ENCODE measurements around the gene GABARAP.
A peak's percentile ranks its signal among the peaks of the same experiment; 100 is the strongest.

GABARAP gene

GRCh38 chr17:7242717-7243452 lies 636 bp upstream of the GABARAP start:
- Histone ChIP-seq H3K27ac (ENCODE audit: low read depth, low read length) (peak overlapping the region; percentile 98), H3K4me1 (ENCODE audit: control insufficient read depth, insufficient read depth, low read length) (peaks cover 11% of the 10 kb centered on the region), H3K4me3 (ENCODE audit: low read length) (peak overlapping the region; percentile 84), H3K36me3 (ENCODE audit: control insufficient read depth, insufficient read depth, low read length) (peaks cover 25% of the 10 kb centered on the region), H3K27me3 (ENCODE audit: control insufficient read depth, insufficient read depth, low read length) (no peaks in the 10 kb centered on the region), H3K9ac (ENCODE audit: low read length) (peak overlapping the region; percentile 88)

- Histone ChIP-seq H3K36me3 (ENCODE audit: control insufficient read depth, insufficient read depth, low read length) (peaks cover 17% of the 10 kb centered on the region), H3K4me1 (ENCODE audit: control insufficient read depth, insufficient read depth, low read length) (peaks cover 18% of the 10 kb centered on the region), H3K27ac (ENCODE audit: low read depth, low read length) (peak overlapping the region; percentile 98), H3K4me3 (ENCODE audit: low read length) (peak overlapping the region; percentile 84), H3K9ac (ENCODE audit: low read length) (peak overlapping the region; percentile 13), H3K27me3 (ENCODE audit: control insufficient read depth, insufficient read depth, low read length) (no peaks in the 10 kb centered on the region)
Measured at GRCh38 chr17:7241090-7241733, 1.0 kb downstream of the GABARAP start.

- H3K36me3 ChIP-seq (ENCODE audit: control insufficient read depth, insufficient read depth, low read length) = peaks cover 18% of the 10 kb centered on the region
- no peak overlapping the region for H3K4me3 ChIP-seq (ENCODE audit: low read length)
- no peak overlapping the region for H3K9ac ChIP-seq (ENCODE audit: low read length)
- H3K27me3 ChIP-seq (ENCODE audit: control insufficient read depth, insufficient read depth, low read length) = no peaks in the 10 kb centered on the region
- peaks cover 18% of the 10 kb centered on the region for H3K4me1 ChIP-seq (ENCODE audit: control insufficient read depth, insufficient read depth, low read length)
- no peak overlapping the region for H3K27ac ChIP-seq (ENCODE audit: low read depth, low read length)
Measured at GRCh38 chr17:7240375-7240774, 1.9 kb downstream of the GABARAP start.

GRCh38 chr17:7239091-7240027 lies 2.9 kb downstream of the GABARAP start, which contains the start of gene PHF23:
Gene PHF23 (minus strand): TSS chr17:7239457. CDS start chr17:7239279, 178 bp downstream.
- Histone ChIP-seq H3K4me1 (ENCODE audit: control insufficient read depth, insufficient read depth, low read length) (peaks cover 18% of the 10 kb centered on the region), H3K27me3 (ENCODE audit: control insufficient read depth, insufficient read depth, low read length) (no peaks in the 10 kb centered on the region), H3K36me3 (ENCODE audit: control insufficient read depth, insufficient read depth, low read length) (peaks cover 18% of the 10 kb centered on the region), H3K27ac (ENCODE audit: low read depth, low read length) (peak within 1 kb of the TSS; percentile 90), H3K4me3 (ENCODE audit: low read length) (peak within 1 kb of the TSS; percentile 87), H3K9ac (ENCODE audit: low read length) (peak within 1 kb of the TSS; percentile 81)

GRCh38 chr17:7238420-7239090 lies 3.7 kb downstream of the GABARAP start:
- Histone ChIP-seq H3K36me3 (ENCODE audit: control insufficient read depth, insufficient read depth, low read length) (peaks cover 14% of the 10 kb centered on the region), H3K4me3 (ENCODE audit: low read length) (peak overlapping the region; percentile 87), H3K4me1 (ENCODE audit: control insufficient read depth, insufficient read depth, low read length) (peaks cover 18% of the 10 kb centered on the region), H3K27ac (ENCODE audit: low read depth, low read length) (peak overlapping the region; percentile 90), H3K9ac (ENCODE audit: low read length) (peak overlapping the region; percentile 81), H3K27me3 (ENCODE audit: control insufficient read depth, insufficient read depth, low read length) (no peaks in the 10 kb centered on the region)

GRCh38 chr17:7237761-7238419 lies 4.4 kb downstream of the GABARAP start:
- peaks cover 14% of the 10 kb centered on the region for H3K36me3 ChIP-seq (ENCODE audit: control insufficient read depth, insufficient read depth, low read length)
- peak overlapping the region; percentile 87 for H3K27ac ChIP-seq (ENCODE audit: low read depth, low read length)
- peaks cover 20% of the 10 kb centered on the region for H3K4me1 ChIP-seq (ENCODE audit: control insufficient read depth, insufficient read depth, low read length)
- no peaks in the 10 kb centered on the region for H3K27me3 ChIP-seq (ENCODE audit: control insufficient read depth, insufficient read depth, low read length)
- H3K4me3 ChIP-seq (ENCODE audit: low read length) = peak overlapping the region; percentile 87
- peak overlapping the region; percentile 47 for H3K9ac ChIP-seq (ENCODE audit: low read length)

GRCh38 chr17:7237266-7237760 lies 4.9 kb downstream of the GABARAP start:
- Histone ChIP-seq H3K36me3 (ENCODE audit: control insufficient read depth, insufficient read depth, low read length) (peaks cover 14% of the 10 kb centered on the region), H3K4me1 (ENCODE audit: control insufficient read depth, insufficient read depth, low read length) (peaks cover 20% of the 10 kb centered on the region), H3K9ac (ENCODE audit: low read length) (peak overlapping the region; percentile 10), H3K27ac (ENCODE audit: low read depth, low read length) (peak overlapping the region; percentile 87), H3K4me3 (ENCODE audit: low read length) (peak overlapping the region; percentile 54), H3K27me3 (ENCODE audit: control insufficient read depth, insufficient read depth, low read length) (no peaks in the 10 kb centered on the region)

GRCh38 chr17:7236808-7237207 lies 5.4 kb downstream of the GABARAP start:
- Histone ChIP-seq H3K27me3 (ENCODE audit: control insufficient read depth, insufficient read depth, low read length) (no peaks in the 10 kb centered on the region), H3K36me3 (ENCODE audit: control insufficient read depth, insufficient read depth, low read length) (peaks cover 14% of the 10 kb centered on the region), H3K4me1 (ENCODE audit: control insufficient read depth, insufficient read depth, low read length) (peaks cover 20% of the 10 kb centered on the region), H3K9ac (ENCODE audit: low read length) (no peak overlapping the region), H3K27ac (ENCODE audit: low read depth, low read length) (peak overlapping the region; percentile 87), H3K4me3 (ENCODE audit: low read length) (no peak overlapping the region)

GRCh38 chr17:7235693-7236665 lies 6.3 kb downstream of the GABARAP start:
- Histone ChIP-seq H3K27ac (ENCODE audit: low read depth, low read length) (no peak overlapping the region), H3K4me1 (ENCODE audit: control insufficient read depth, insufficient read depth, low read length) (peaks cover 15% of the 10 kb centered on the region), H3K4me3 (ENCODE audit: low read length) (no peak overlapping the region), H3K36me3 (ENCODE audit: control insufficient read depth, insufficient read depth, low read length) (peaks cover 11% of the 10 kb centered on the region), H3K9ac (ENCODE audit: low read length) (no peak overlapping the region), H3K27me3 (ENCODE audit: control insufficient read depth, insufficient read depth, low read length) (no peaks in the 10 kb centered on the region)

- H3K27ac ChIP-seq (ENCODE audit: low read depth, low read length) = peak within 1 kb of the TSS; percentile 80
- H3K36me3 ChIP-seq (ENCODE audit: control insufficient read depth, insufficient read depth, low read length) = peaks cover 17% of the 10 kb centered on the region
Measured at GRCh38 chr17:7234083-7234951, 7.9 kb downstream of the GABARAP start, which contains the start of gene DVL2. Gene DVL2 (minus strand): TSS chr17:7234517. CDS start chr17:7234262, 255 bp downstream.

More at GRCh38 chr17:7234083-7234951, 7.9 kb downstream of the GABARAP start, which contains the start of gene DVL2:
- H3K4me1 ChIP-seq (ENCODE audit: control insufficient read depth, insufficient read depth, low read length) = peaks cover 9% of the 10 kb centered on the region
- no peaks in the 10 kb centered on the region for H3K27me3 ChIP-seq (ENCODE audit: control insufficient read depth, insufficient read depth, low read length)
- H3K4me3 ChIP-seq (ENCODE audit: low read length) = peak within 1 kb of the TSS; percentile 73
- peak within 1 kb of the TSS; percentile 59 for H3K9ac ChIP-seq (ENCODE audit: low read length)

Data from rectal smooth muscle tissue (tissue), 1 donor.